HG02885 (cell line): ENCODE measurements around the gene ZNF318.

ENCODE experiments used
- ATAC-seq: cut with Tn5 transposase; IDR thresholded peaks from one replicate; pipeline ENCODE4 v1.9.1; 2021; ENCODE audit warnings: mild to moderate bottlenecking; ENCODE audit not compliant: unreplicated experiment, poor library complexity

ZNF318 gene

DNA sequence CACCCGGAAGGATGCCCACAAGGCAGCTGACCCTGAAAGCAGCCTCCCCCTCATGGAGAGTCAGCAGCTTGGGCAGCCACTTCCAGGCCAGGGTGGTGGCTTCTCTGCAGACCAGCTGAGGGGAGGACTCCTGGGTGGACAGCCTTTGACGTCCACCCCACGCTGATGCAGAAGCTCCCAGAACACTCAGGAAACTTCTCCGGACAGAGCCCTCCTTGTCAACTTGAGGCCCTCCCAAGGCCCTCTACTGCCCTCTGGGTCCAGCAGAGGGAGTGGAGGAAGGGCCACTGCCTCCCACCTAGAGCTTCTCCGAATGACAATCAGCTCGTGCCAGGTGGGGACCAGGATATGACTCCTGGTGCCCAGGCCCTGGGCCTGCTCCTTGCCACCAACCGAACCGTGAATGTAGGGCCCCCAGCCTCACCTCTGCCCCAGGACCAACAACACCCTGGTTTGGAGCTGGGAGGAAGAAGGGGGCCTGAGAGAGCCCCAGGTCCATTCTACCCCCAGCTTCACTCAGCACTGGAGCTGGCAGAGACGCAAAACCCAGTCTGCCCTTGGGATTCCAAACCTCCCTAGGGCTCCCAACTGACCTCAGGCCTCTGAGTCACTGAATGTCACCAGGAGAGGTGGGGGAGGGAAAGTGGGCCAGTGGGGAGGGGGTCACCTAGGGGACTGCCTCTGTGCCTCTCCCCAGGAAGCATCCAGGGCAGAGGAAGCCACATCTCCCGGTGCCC lies 82.3 kb downstream of the ZNF318 start:
- no peak for ATAC-seq

DNA sequence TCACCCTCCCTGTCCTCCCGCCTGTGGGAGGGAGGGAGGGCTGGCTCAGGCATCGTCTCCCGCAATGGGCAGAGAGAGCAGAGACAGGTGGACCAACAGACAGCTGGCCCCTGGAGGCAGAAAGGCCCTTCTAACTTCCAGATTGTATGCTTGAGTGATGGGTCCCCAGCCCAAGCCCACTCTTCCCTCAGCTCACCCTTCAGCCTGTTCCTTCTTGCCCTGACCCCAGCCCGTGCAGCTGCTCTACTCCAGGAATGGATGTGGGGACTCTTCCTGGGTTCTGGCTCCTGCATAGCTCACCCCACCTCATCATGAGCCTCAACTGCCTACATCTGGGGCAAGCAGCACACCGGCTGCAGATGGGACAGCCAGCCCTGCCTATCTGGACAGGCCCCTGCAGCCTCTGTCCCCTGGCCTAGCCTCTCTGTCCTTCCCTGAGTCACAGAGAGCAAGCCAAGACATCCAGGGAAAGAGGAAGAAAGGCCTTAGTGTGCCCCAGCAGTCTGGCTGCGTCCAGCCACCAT lies 82.9 kb downstream of the ZNF318 start:
- ATAC-seq = no peak
